ENCODE data around the gene TEKT2.
A peak's percentile ranks its signal among the peaks of the same experiment; 100 is the strongest.

TEKT2 gene, protein sequence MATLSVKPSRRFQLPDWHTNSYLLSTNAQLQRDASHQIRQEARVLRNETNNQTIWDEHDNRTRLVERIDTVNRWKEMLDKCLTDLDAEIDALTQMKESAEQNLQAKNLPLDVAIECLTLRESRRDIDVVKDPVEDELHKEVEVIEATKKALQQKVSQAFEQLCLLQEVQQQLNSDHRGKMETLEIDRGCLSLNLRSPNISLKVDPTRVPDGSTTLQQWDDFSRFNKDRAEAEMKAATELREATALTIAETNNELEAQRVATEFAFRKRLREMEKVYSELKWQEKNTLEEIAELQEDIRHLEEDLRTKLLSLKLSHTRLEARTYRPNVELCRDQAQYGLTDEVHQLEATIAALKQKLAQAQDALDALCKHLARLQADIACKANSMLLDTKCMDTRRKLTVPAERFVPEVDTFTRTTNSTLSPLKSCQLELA

DNA sequence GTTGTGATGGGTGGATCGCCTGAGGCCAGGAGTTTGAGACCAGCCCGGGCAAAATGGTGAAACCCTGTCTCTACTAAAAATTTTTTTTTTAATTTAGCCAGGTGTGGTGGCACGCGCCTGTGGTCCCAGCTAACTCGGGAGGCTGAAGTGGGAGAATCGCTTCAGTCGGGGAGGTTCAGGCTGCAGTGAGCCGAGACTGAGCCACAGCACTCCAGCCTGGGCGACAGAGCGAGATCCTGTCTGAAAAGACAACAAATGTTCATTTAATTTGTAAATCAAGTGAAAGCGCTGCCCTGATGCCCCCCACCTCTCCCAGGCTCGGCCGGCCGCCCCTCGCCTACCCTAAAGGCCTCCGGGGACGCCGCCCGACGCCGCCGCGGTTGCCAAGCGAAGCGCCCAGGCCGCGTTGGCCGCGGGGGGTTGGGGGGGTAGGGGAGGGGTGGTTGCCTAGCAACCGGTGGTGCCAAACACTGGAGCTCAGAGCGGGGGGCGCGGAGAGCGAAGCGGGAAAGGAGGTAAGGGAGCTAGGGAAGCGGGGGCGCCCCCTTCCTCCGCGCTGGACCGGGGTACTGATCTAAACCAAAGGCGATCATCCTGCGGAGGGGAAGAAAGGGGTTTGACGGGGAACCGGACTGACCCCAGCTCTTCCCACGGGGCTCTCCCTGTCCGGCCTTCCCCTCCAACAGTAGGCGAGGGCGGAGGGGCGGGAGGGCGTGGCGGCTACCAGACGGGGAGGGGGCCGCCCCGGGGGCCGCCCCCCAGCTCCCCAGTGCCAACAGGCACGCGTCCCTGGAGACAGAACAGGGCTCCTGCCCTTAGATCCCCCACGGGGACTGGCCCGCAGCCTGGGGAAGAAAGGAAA, at the start of gene TEKT2:
Gene TEKT2 (plus strand): TSS at position 460 of the 862 bp plus-strand sequence. CDS start 828 bp downstream, outside the sequence.
- DNase-seq, result peak; percentile 43 to 80

DNA sequence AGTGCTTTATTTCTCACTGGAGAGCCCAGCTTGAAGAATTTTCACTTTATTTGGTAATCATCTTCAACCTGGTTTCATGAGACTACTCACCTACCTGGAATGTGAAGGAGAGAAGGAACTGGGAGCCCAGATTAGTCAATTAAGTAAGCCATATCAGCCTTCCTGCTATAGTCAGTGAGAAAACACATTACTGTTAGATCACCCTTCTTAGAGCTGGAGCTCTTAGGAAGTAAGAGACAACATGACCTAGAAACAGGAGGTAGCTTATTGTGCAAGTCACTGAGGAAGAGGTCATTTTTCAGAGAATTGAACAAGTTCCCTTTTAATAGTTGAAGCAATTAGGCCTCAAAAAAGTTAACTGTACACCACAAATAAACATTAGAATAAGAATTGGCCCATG, 49.2 kb upstream of the TEKT2 start:
- no peak for DNase-seq

DNA sequence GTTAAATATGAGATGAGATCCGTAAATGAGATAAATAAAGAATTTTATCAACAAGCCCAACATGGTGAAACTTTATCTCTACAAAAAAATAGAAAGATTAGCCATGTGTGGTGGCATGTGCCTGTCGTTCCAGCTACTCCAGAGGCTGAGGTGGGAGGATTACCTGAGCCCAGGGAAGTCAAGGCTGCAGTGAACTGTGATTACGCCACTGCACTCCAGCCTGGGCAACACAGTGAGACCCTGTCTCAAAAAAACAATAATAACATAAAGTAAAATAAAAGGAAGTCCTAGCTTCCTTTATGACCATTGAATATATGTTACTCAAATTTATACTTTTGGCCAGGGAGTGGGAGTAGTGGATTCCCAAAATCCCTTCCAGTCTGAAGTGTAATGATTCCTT, 48.7 kb upstream of the TEKT2 start:
- no peak for DNase-seq

DNA sequence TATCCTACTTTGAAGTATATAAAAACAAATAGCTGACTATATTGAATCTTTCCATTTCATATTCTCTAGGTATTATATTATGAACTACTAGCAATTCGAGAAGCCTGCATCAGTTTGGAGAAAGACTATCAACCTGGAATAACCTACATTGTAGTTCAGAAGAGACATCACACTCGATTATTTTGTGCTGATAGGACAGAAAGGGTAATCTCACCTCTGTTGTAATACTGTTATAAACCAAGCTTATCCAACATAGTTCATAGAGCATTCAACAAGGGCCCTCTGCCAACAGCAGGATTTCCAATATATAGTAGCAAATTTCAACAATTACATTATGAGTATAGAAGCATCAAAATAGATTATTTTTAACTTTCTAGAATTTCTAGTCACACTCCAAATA, 43.7 kb upstream of the TEKT2 start:
- DNase-seq, result no peak

DNA sequence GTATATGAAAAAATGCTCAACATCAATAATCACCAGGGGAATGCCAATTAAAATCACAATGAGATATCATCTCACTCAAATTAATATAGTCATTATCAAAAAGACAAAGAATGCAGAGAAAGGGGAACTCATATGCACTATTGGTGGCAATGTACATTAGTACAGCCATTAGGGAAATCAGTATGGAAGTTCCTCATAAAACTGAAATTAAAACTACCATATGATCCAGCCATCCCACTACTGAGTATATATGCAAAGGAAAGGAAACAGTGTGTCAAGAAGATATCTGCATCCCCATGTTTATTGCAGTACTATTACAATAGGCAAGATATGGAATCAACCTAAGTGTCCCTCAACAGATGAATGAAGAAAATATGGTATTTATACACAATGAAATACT, 32.1 kb upstream of the TEKT2 start:
- DNase-seq, result no peak

DNA sequence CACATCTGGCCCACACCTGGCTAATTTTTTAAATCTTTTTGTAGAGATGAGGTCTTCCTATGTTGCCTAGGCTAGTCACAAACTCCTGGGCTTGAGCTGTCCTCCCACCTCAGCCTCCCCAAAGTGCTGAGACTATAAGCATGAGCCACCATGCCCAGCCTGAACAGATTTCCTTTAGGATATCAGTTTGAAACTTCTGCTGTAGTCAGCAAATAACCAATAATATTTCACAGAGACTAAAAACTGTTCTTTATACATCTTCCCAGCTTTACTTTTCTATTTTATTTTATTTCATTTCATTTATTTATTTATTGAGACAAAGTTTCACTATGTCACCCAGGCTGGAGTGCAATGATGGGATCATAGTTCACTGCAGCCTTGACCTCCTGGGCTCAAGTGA, 29.9 kb upstream of the TEKT2 start:
- DNase-seq, result no peak

DNA sequence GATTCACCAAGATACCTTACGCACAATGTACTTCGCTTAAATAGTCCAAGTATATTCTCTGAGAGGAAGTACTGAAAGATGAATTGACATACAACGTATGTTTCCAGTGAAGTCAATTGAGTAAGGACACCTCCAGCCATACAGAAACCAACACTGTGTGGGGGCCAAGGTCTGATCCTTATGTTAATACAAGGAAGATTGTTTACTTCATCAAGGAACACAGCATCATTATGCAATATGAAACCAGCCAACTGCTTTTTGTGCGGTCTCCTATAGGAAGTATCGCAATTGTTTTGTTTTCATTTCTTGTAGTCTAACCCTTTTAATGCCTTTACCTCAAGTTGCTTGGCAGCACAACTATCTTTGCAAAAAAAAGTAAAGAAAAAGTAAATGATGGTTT, 28.2 kb upstream of the TEKT2 start:
- no peak for DNase-seq

DNA sequence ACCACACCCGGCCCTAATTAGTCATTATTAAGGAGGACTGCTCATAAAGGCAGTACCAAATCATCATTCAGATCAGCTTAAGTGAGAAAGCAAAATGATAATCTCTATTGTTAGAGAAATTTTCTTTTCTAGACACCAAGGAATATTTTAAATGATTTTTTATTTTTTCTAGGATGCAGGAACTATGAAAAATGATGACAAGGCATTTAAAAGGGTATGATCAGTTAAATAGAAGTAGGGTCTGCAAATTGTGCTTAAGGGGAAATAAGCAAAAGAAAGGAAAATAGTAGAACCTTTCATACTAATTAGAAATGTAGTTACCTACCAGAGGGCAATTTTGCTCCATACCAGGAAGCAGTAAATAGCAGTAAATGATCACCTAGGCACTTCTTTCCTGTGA, 21.6 kb upstream of the TEKT2 start:
- DNase-seq, result no peak

DNA sequence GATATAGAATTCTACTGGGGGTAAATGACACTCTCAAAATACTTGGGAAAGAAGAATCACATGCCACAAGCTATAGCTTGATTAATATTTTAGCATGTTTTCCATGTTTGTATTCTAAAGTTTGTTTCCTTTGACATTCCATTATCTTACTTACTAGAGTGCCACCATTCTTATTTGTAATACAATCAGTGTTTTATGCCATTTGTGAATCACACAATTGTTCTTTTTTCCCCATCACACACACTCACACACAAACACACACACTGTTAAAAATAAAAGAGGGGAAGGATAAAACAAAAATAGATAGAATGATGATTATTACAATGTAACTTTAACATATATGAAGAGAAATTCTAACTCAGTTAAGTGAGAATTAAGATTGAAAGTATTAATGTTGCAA, 16.0 kb upstream of the TEKT2 start:
- no peak for DNase-seq

DNA sequence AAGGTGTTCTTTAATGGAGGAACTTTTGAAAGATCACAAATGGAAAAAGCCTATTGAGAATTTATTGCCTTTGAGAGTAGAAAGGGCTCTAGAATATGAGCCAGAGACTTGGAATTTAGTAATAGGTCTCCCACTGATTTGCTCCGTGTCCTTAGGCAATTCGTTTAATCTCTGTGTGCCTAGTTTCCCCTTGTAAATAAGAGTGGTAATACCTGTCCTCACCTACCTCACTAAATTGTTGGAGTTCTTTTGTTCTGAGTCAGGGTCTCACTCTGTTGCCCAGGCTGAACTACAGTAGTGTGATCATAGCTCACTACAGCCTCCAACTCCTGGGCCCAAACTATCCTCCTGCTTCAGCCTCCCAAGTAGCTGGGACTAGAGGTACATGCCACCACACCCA, 15.0 kb upstream of the TEKT2 start:
- no peak for DNase-seq

DNA sequence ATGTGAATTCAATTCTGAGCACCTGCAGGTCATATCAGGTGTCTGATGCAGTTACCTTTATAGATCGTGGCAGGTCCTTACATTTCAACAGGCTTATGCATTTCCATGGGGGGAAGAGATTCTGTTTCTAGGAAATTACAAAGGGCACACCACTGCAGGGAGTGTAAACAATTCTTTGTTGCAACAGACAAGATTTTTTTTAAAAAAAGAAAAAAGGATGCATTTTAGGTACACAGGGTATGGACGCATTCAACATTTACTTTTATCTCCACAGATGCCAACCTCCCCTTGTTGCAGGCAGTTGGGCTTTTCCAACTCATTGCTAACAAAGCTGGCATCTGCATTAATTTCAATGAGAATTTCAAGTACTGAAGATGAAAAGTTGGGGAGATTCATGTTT, 13.5 kb upstream of the TEKT2 start:
- no peak for DNase-seq

DNA sequence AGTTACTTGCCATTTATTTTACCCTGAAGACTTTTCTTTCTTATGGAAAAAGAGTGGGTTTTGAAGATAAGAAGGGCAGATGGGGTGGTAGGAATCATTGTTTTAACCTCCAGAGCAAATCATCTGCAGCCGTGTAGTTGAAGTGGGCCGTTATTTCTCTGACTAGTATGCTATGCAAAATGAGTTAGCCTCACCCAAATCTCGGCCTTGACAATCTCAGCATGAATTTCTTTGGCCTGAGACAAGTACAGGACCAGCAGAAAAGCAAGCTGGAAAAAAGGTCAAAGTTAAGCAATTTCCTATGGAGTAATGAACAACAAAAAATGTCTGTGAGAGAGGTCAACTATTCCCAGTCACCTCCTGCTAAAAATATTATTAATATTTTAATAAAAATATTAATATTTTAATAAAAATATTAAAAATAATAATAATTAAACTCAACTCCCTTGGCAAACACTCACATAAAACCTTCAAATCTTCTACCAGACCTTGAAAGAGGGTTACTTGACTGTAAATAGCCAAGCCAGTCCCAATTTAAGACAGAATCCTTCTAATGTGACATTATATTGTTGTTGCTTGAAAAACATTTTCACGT, 6.8 kb upstream of the TEKT2 start:
- no peak for DNase-seq

DNA sequence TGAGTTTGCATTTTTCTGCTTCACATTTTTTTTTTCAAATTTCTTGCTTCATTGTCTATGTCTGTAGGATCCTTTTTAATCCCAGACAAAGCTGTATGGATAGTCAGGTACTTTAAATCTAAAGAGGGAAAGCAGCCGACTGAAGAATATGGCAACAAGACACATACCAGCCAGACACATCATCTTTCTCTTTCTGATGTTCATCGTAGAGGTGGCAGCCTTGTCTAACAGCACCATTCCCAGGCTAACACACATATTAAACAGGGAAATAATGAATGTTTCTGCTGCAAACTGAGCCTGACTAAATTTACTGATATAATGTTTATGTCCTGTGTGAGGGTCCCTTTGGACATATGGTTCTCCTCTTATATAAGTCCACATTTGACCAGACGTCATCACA, 3.7 kb upstream of the TEKT2 start:
- DNase-seq, result no peak

DNA sequence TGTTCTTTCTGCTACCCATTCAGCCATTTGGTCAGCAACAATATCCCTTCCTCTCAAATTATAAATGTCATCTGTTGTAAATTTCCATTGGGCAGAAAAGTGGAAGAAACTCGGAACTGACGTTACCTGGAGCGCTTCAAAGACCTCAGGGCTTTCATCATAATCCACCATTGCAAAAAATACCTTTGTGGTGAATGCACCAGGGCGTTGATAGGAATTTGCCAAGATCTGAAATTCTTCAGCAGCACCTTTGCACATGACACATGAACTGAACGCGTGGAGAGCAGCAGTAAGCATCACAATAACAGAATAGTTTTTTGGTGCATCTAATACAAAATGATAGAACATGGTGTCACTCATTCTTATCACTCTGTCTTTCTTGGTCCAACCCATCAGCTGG, 3.1 kb upstream of the TEKT2 start:
- no peak for DNase-seq

DNA sequence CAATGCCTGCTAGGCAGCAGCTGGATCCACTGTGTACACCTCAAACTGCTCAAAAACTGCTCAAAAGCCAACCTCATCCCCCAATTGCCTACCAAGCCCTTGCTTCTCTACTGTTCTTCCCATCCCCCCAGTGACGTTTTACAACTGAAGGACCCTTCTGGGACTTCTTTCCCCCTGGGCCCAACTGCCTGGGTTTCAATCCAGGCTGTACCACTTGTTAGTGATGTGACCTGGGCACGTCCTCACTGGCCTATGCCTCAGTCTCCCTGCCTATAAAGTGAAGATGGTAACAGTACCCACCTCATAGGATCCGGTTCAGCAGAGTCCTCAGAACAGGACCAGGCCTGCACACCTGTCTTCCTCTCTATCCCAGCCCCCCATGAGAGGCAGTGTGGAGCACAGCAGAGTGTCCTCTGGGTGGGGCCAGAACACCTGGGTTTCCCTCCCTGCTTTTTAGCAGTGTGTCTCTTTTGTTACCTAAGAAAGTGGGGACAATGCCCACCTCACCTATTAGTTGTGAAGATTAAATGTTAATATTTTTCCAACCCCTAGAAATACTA, 1.9 kb upstream of the TEKT2 start:
- no peak for DNase-seq

DNA sequence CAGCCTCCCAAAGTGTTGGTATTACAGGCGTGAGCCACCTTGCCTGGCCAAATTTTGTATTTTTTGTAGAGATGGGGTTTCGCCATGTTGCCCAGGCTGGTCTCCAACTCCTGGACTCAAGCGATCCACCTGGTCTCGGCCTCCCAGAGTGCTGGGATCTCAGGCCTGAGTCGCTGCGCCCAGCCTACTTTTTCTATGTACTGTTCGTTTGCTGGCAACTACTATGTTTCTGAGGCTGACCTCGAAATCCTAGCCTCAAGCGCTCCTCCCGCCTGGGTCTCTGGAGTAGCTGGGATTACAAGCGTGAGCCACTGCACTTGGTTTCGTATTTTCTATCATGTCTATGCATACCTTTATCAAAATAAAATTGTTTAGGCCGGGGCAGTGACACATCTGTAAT, 675 bp upstream of the TEKT2 start:
- DNase-seq, result no peak

DNA sequence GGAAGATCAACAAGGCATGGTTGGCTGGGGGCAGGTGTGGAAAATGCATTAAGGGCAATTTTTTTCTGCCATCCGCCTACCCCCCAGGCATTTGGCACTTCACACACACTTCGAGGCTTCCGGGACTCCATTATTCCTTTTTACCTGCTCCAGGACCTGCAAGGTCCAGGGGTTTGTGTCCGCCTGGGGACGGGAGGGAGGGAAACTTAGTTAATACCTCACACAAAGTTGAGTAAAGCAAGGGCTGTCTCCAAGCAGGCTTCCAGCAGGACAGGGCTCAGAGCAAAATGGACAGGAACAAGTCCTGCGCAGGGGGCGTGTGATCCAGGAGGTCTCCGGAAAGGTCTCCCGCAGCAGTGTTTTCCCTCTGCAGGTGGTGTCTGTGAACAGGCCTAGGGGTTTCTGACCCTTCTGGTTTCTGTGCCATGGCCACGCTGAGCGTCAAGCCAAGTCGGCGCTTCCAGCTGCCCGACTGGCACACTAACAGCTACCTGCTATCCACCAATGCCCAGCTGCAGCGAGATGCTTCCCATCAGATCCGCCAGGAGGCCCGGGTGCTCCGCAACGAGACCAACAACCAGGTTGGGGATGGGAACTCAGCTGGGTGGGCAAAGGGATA, 712 bp downstream of the TEKT2 start:
- no peak for DNase-seq

DNA sequence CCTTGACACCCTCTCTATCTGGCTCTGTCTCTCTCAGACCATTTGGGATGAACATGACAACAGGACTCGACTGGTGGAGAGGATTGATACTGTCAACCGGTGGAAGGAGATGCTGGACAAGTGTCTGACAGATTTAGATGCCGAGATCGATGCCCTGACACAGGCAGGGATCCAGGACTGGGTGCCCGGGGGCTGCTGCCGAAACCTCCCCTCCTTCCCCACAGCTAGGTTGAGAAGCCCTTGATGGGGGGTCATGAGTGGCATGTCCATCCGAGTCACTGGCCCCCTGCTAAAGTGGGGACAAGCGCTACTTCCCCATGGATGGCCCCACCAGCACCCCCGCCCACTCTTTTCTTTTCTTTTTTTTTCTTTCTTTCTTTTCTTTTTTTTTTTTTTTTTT, 1.2 kb downstream of the TEKT2 start:
- DNase-seq, result no peak

DNA sequence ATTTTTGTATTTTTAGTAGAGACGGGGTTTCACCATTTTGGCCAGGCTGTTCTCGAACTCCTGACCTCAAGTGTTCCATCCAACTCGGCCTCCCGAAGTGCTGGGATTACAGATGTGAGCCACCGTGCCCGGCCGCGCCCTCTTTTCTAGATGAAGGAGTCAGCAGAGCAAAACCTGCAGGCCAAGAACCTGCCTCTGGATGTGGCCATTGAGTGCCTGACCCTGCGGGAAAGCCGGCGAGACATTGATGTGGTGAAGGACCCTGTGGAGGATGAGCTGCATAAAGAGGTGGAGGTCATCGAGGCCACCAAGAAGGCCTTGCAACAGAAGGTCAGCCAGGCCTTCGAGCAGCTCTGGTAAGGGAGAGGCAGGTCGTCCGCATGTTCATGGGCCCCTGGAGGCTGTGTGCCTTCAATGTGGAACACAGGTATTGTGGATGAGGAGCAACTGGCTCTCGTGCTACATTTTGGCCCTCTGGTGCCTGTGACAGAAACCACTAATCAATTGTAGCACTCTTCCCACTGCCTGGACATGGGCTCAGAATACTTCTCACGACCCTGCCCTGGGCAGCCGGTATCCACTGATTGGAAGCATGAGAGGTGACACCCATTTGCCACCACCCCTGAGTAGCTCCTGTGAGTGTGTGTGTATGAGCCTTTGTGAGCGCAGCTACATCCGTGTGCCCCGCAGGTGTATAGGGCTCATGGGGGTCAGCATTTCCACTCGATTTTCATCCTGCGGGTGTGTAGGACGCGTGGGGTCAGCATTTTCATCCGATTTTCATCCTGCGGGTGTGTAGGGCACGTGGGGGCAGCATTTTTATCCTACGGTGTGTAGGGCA, 2.0 kb downstream of the TEKT2 start:
- no peak for DNase-seq

DNA sequence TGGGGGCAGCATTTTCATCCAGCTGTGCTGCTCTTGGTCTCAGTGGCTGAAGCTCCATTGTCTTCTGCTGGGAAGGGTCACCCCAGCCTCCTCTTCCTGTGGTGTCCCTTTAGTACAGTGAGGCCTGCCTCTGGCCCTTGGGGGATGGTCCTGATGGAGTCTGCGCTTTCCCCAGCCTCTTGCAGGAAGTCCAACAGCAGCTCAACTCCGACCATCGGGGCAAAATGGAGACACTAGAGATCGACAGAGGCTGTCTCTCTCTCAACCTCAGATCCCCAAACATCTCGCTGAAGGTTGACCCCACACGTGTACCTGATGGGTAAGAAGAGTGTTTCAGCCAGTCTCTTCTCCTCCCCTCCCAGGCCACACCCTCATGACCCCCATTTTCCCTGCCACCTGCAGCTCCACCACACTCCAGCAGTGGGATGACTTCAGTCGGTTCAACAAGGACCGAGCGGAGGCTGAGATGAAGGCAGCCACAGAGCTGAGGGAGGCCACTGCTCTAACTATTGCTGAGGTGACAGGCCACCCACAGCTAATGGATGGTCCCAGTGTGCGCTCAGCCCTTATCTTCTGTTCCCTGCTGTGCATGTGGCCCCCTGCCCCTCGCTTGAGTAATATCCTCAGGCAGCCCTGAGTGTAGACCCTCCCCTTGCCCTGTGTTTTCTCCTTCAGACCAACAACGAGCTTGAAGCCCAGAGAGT, 2.8 kb downstream of the TEKT2 start:
- DNase-seq, result no peak
